Left ventricle myocardium inferior (tissue), 1 donor: ENCODE measurements around the gene NELFA. TPM values are rescaled to one million over a fixed set of nuclear protein-coding genes. Genes with fewer than 3 reads are reported as not detected.
"Not testable (repeated sequence)": the region's sequence is repeated elsewhere in the genome, so short reads cannot be mapped to it uniquely, and the experiment has no call there.

Experiments
- DNase-seq: peaks from one replicate; pipeline ENCODE4 v3.0.0-alpha.2; 2020
- H3K27ac ChIP-seq: fragments of 200-600 bp; replicated peaks from 2 replicates; pipeline ENCODE4 v1.8.0; 2021
- H3K27me3 ChIP-seq: fragments of 200-600 bp; 2 replicates; pipeline ENCODE4 v1.8.0; 2021; ENCODE audit warnings: low read depth
- H3K36me3 ChIP-seq: fragments of 200-600 bp; 2 replicates; pipeline ENCODE4 v1.8.0; 2021
- H3K4me1 ChIP-seq: fragments of 200-600 bp; 2 replicates; pipeline ENCODE4 v1.8.0; 2021
- H3K4me3 ChIP-seq: fragments of 200-600 bp; 2 replicates; pipeline ENCODE4 v1.8.0; 2021; ENCODE audit warnings: mild to moderate bottlenecking, moderate library complexity
- H3K9me3 ChIP-seq: fragments of 200-600 bp; replicated peaks from 2 replicates; pipeline ENCODE4 v1.8.0; 2021
- intact Hi-C: fragments of 100-400 bp; cut with micrococcal nuclease; formaldehyde crosslinking; loops from one replicate; pipeline ENCODE4 v1.11.0; 2022
- total RNA-seq: library from RNA; stranded (reverse); fragmentation: NEBNext Ultra II Directional; extraction: Animal tissue kit (Norgen Biotek cat#: 25700); gene quantifications from one replicate; pipeline ENCODE4 v1.2.1, GENCODE V29; 2021
- TF ChIP-seq, protein P1 (sequence below): fragments of 200-600 bp; IDR thresholded peaks from 2 replicates; pipeline ENCODE4 v1.8.0; 2021; ENCODE audit warnings: antibody characterized with exemption, mild to moderate bottlenecking, borderline replicate concordance
- donor health status: DM: no; HTN: yes; CAD: no; lungs with severe emphysema.

The NELFA gene
- total RNA-seq, 1 donor from 2014 or later, result 10.2 TPM

DNA sequence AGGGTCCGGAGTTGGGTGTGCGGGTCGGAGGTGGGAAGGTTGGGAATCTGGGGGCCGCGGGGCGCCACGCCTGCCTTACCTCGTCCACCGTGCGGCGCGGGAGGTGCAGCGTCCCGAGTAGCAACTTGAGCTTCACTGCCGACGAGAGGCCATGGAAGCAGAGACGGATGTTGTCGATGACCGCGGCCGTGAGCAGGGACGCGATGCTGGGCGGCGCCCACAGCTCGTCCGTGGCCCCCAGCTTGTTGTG, 178 bp downstream of the NELFA start:
- DNase-seq, result no peak
- H3K27me3 ChIP-seq, result no peaks in the 10 kb centered on the region
- intact Hi-C loops, result no loop called here

DNA sequence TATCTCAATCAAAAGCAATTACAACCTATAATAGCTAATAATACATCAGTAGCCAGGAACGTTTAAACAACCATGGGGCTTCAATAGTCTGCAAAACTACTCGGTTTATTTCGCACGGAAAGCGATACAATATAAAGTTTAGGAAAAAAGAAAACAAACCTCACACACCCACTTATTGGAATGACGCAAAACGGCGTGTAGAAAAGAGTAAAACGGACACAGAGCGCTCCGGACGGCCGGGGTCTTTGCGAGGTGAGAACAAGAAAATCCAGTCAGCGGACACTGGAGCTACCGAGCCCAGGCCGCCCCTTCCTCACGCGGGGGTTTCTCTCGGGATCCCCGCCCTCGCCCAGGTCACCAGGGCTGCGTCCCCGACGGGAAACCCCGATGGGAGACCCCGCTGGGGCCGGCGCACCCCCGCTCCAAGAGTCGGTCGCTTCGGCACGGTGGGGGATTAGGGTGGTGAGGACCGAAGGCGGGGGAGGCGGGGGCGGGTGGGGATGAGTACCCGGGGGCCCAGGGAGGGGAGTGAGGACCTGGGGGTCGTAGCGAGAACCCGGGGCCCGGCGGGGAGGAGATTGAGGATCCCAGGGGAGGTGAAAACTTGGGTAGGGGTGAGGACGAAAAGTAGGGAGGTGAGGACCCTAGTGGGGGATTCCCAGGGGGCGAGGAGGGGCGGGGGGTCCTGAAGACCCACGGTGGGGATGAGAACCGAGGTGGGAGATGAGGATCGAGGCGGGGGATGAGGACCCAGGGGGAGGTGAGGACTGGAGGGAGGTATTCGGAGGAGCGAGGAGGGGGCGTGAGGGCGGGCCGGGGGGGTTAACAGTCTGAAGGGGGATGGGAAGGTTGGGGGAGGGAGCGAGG, 737 bp downstream of the NELFA start:
- peaks cover 50% of the 10 kb centered on the region for H3K4me1 ChIP-seq
- H3K27me3 ChIP-seq, result no peaks in the 10 kb centered on the region
- no peaks in the 10 kb centered on the region for H3K9me3 ChIP-seq
- H3K36me3 ChIP-seq, result peaks cover 33% of the 10 kb centered on the region
- H3K27ac ChIP-seq, result peak overlapping the region; percentile 99
- TF ChIP-seq, protein P1, sequence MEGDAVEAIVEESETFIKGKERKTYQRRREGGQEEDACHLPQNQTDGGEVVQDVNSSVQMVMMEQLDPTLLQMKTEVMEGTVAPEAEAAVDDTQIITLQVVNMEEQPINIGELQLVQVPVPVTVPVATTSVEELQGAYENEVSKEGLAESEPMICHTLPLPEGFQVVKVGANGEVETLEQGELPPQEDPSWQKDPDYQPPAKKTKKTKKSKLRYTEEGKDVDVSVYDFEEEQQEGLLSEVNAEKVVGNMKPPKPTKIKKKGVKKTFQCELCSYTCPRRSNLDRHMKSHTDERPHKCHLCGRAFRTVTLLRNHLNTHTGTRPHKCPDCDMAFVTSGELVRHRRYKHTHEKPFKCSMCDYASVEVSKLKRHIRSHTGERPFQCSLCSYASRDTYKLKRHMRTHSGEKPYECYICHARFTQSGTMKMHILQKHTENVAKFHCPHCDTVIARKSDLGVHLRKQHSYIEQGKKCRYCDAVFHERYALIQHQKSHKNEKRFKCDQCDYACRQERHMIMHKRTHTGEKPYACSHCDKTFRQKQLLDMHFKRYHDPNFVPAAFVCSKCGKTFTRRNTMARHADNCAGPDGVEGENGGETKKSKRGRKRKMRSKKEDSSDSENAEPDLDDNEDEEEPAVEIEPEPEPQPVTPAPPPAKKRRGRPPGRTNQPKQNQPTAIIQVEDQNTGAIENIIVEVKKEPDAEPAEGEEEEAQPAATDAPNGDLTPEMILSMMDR, result no peak
- DNase-seq, result no peak
- intact Hi-C loops, result no loop called here
- H3K4me3 ChIP-seq, result peak overlapping the region; percentile 91

More for the DNA sequence above, 178 bp downstream of the NELFA start:
- TF ChIP-seq, protein P1, result no peak
- no peaks in the 10 kb centered on the region for H3K9me3 ChIP-seq
- H3K4me3 ChIP-seq, result peak overlapping the region; percentile 91
- H3K4me1 ChIP-seq, result peaks cover 50% of the 10 kb centered on the region
- peaks cover 27% of the 10 kb centered on the region for H3K36me3 ChIP-seq
- peak overlapping the region; percentile 99 for H3K27ac ChIP-seq

GRCh38 chr4:2006956-2007653, 1.7 kb downstream of the NELFA start:
- intact Hi-C loops, result no loop called here
- Histone ChIP-seq H3K4me1 (peaks cover 50% of the 10 kb centered on the region), H3K27ac (no peak overlapping the region), H3K36me3 (peaks cover 36% of the 10 kb centered on the region), H3K27me3 (no peaks in the 10 kb centered on the region), H3K9me3 (no peaks in the 10 kb centered on the region), H3K4me3 (peak overlapping the region; percentile 91)
- no peak for DNase-seq
- TF ChIP-seq, protein P1, result no peak

GRCh38 chr4:2006367-2006766, 2.4 kb downstream of the NELFA start:
- H3K4me3 ChIP-seq, result no peak overlapping the region
- no peaks in the 10 kb centered on the region for H3K9me3 ChIP-seq
- TF ChIP-seq, protein P1, result no peak
- DNase-seq, result no peak
- H3K4me1 ChIP-seq, result peaks cover 50% of the 10 kb centered on the region
- H3K27me3 ChIP-seq, result no peaks in the 10 kb centered on the region
- H3K27ac ChIP-seq, result no peak overlapping the region
- intact Hi-C loops, result no loop called here
- peaks cover 39% of the 10 kb centered on the region for H3K36me3 ChIP-seq

GRCh38 chr4:2003361-2003760, 5.4 kb downstream of the NELFA start:
- H3K27ac ChIP-seq, H3K27me3 ChIP-seq, H3K4me3 ChIP-seq, intact Hi-C loops, DNase-seq: not testable (repeated sequence)
- Histone ChIP-seq H3K36me3 (peaks cover 39% of the 10 kb centered on the region), H3K4me1 (peaks cover 31% of the 10 kb centered on the region), H3K9me3 (peaks cover 11% of the 10 kb centered on the region)

GRCh38 chr4:1999308-1999707, 9.5 kb downstream of the NELFA start:
- Histone ChIP-seq H3K36me3 (peaks cover 25% of the 10 kb centered on the region), H3K9me3 (peaks cover 31% of the 10 kb centered on the region)
- intact Hi-C loops, DNase-seq, H3K4me3 ChIP-seq, H3K4me1 ChIP-seq, H3K27me3 ChIP-seq, H3K27ac ChIP-seq: not testable (repeated sequence)
